OCI-LY1 (cell line): ENCODE results near the gene CANT1.

ENCODE experiments used
- EZH2 ChIP-seq: fragments of 200-600 bp; sonication (generic), shearing (Covaris generic); IDR thresholded peaks from 2 replicates; pipeline ENCODE4 v1.8.0; 2017; ENCODE audit warnings: borderline replicate concordance, mixed run types, mild to moderate bottlenecking, antibody characterized with exemption, low read length, moderate library complexity, mixed read lengths
- TF ChIP-seq, protein P1 (sequence below): fragments of 200-600 bp; sonication (generic), shearing (Covaris generic); IDR thresholded peaks from 2 replicates; pipeline ENCODE4 v1.5.1; 2017; ENCODE audit warnings: mild to moderate bottlenecking, antibody characterized with exemption, low read length, moderate library complexity, mixed read lengths

GRCh38 chr17:78991017-78991738 lies 18.4 kb downstream of the CANT1 start:
- TF ChIP-seq, protein P1, sequence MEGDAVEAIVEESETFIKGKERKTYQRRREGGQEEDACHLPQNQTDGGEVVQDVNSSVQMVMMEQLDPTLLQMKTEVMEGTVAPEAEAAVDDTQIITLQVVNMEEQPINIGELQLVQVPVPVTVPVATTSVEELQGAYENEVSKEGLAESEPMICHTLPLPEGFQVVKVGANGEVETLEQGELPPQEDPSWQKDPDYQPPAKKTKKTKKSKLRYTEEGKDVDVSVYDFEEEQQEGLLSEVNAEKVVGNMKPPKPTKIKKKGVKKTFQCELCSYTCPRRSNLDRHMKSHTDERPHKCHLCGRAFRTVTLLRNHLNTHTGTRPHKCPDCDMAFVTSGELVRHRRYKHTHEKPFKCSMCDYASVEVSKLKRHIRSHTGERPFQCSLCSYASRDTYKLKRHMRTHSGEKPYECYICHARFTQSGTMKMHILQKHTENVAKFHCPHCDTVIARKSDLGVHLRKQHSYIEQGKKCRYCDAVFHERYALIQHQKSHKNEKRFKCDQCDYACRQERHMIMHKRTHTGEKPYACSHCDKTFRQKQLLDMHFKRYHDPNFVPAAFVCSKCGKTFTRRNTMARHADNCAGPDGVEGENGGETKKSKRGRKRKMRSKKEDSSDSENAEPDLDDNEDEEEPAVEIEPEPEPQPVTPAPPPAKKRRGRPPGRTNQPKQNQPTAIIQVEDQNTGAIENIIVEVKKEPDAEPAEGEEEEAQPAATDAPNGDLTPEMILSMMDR = no peak
- TF ChIP-seq EZH2 = no peak
